CD14-positive monocyte (primary cell): ENCODE data around the gene WDR5B. TPM values are rescaled to one million over a fixed set of nuclear protein-coding genes. Genes with fewer than 3 reads are reported as not detected.

Experiments used
- DNase-seq, 3 donors: peaks; one replicate each; pipeline ENCODE4 v3.0.0-alpha.2; 2011 to 2022
- H2AFZ ChIP-seq: 2 replicates; pipeline ENCODE4 v1.6.0; 2012; ENCODE audit warnings: mild to moderate bottlenecking, low read depth, low read length, inconsistent platforms; ENCODE audit not compliant: insufficient read depth, poor library complexity, severe bottlenecking
- H3K27ac ChIP-seq, 2 donors: 1 replicate in 1 of 2; 2 replicates in 1 of 2; pipeline ENCODE4 v1.5.1; 2012 to 2013; ENCODE audit warnings: low read length in 2 of 2, control low read depth in 1 of 2, inconsistent platforms in 1 of 2, low read depth in 1 of 2, mild to moderate bottlenecking in 1 of 2
- H3K27me3 ChIP-seq, 2 donors: one replicate each; pipeline versions ENCODE4 v1.6.0 to v1.6.1; 2011 to 2013; ENCODE audit warnings: low read length in 2 of 2; ENCODE audit not compliant: control insufficient read depth in 2 of 2, insufficient read depth in 2 of 2
- H3K36me3 ChIP-seq, 2 donors: replicated peaks in 1 of 2; 1 replicate in 1 of 2; 2 replicates in 1 of 2; pipeline versions ENCODE4 v1.5.1 to v1.6.1; 2012 to 2013; ENCODE audit warnings: low read length in 2 of 2, control low read depth in 1 of 2, inconsistent platforms in 1 of 2, mild to moderate bottlenecking in 1 of 2; ENCODE audit not compliant: insufficient read depth in 2 of 2, control insufficient read depth in 1 of 2
- H3K4me1 ChIP-seq, 2 donors: 1 replicate in 1 of 2; 2 replicates in 1 of 2; pipeline versions ENCODE4 v1.5.1 to v1.6.1; 2012 to 2013; ENCODE audit warnings: low read length in 2 of 2, control low read depth in 1 of 2, inconsistent platforms in 1 of 2, mild to moderate bottlenecking in 1 of 2, moderate library complexity in 1 of 2; ENCODE audit not compliant: insufficient read depth in 2 of 2, control insufficient read depth in 1 of 2
- H3K4me2 ChIP-seq: replicated peaks from 2 replicates; pipeline ENCODE3; 2012; ENCODE audit warnings: low read length, moderate library complexity, mild to moderate bottlenecking; ENCODE audit not compliant: poor library complexity, severe bottlenecking; ENCODE audit errors: extremely low read depth
- H3K4me3 ChIP-seq, 3 experiments: fragments of 200-600 bp in 1 of 3; sonication (generic) in 1 of 3; replicated peaks in 1 of 3; 1 replicate in 2 of 3; 2 replicates in 1 of 3; pipeline ENCODE4 v1.5.1; 2011 to 2013; ENCODE audit warnings: low read length in 3 of 3, mild to moderate bottlenecking in 3 of 3, control low read depth in 2 of 3, low read depth in 2 of 3, inconsistent platforms in 1 of 3, moderate library complexity in 1 of 3
- H3K79me2 ChIP-seq: 2 replicates; pipeline ENCODE4 v1.6.0; 2012; ENCODE audit warnings: mild to moderate bottlenecking, control low read depth, inconsistent platforms, low read length, moderate library complexity; ENCODE audit not compliant: insufficient read depth
- H3K9ac ChIP-seq: 2 replicates; pipeline ENCODE4 v1.6.0; 2017; ENCODE audit warnings: low read length, mild to moderate bottlenecking; ENCODE audit not compliant: insufficient read depth, poor library complexity, severe bottlenecking
- H3K9me3 ChIP-seq, 2 donors: replicated peaks in 1 of 2; 1 replicate in 1 of 2; 2 replicates in 1 of 2; pipeline versions ENCODE4 v1.5.1 to v1.6.1; 2012 to 2013; ENCODE audit warnings: low read length in 2 of 2, control low read depth in 1 of 2; ENCODE audit not compliant: control insufficient read depth in 1 of 2, insufficient read depth in 1 of 2
- H4K20me1 ChIP-seq: 2 replicates; pipeline ENCODE4 v1.6.0; 2012; ENCODE audit warnings: mild to moderate bottlenecking, low read length, control low read depth, moderate library complexity; ENCODE audit not compliant: insufficient read depth
- H3K27ac Mint-ChIP-seq, 7 donors: one replicate each; pipeline ENCODE4 v1.8.0; 2020; ENCODE audit warnings: mild to moderate bottlenecking in 7 of 7, mixed read lengths in 7 of 7, moderate library complexity in 6 of 7, inconsistent platforms in 2 of 7
- H3K27me3 Mint-ChIP-seq, 3 donors: one replicate each; pipeline ENCODE4 v1.8.0; 2021 to 2022; ENCODE audit warnings: low read depth in 3 of 3, mild to moderate bottlenecking in 3 of 3, mixed read lengths in 3 of 3, moderate library complexity in 3 of 3, inconsistent platforms in 1 of 3
- H3K36me3 Mint-ChIP-seq, 2 donors: one replicate each; pipeline ENCODE4 v1.8.0; 2020; ENCODE audit warnings: mixed read lengths in 2 of 2, inconsistent platforms in 1 of 2, mild to moderate bottlenecking in 1 of 2
- H3K4me1 Mint-ChIP-seq: one replicate; pipeline ENCODE4 v1.8.0; 2020; ENCODE audit warnings: mild to moderate bottlenecking, mixed read lengths
- H3K4me3 Mint-ChIP-seq, 2 donors: one replicate each; pipeline ENCODE4 v1.8.0; 2020; ENCODE audit warnings: mild to moderate bottlenecking in 2 of 2, mixed read lengths in 2 of 2, moderate library complexity in 1 of 2
- H3K9me3 Mint-ChIP-seq, 7 donors: one replicate each; pipeline ENCODE4 v1.8.0; 2020 to 2022; ENCODE audit warnings: mixed read lengths in 7 of 7, mild to moderate bottlenecking in 6 of 7, moderate library complexity in 6 of 7, inconsistent platforms in 2 of 7
- CTCF ChIP-seq: fragments of 200-600 bp; IDR thresholded peaks from one replicate; pipeline ENCODE4 v1.8.0; 2022; ENCODE audit warnings: antibody characterized with exemption, mild to moderate bottlenecking
- WGBS: methylation state at CpG from one replicate; pipeline ENCODE4 v1.1.5; 2013; ENCODE audit warnings: missing lambda C conversion rate; ENCODE audit not compliant: insufficient coverage; 5-methylcytosine and 5-hydroxymethylcytosine counted together
- intact Hi-C, 2 donors: fragments of 100-400 bp; cut with micrococcal nuclease; formaldehyde crosslinking; loops; one replicate each; pipeline versions ENCODE4 v1.15.0 to v1.15.1; 2023
- polyA plus RNA-seq, 3 donors: library from polyadenylated mRNA; depleted of rRNA in 1 of 3; unstranded in 2 of 3; stranded (reverse) in 1 of 3; fragments of 300-500 nt in 2 of 3; fragments of >200 nt in 1 of 3; fragmentation: Illumina TruSeq in 2 of 3; gene quantifications; 1 replicate in 2 of 3; 2 replicates in 1 of 3; pipeline ENCODE4 v1.2.3, GENCODE V29; 2012 to 2021

Gene WDR5B
- polyA plus RNA-seq, 3 donors, result 0.85 to 3.1 (median 0.85) TPM

GRCh38 chr3:122443090-122443489 lies 27.2 kb upstream of the WDR5B start:
- intact Hi-C loops, result no loop called here
- H3K36me3 Mint-ChIP-seq, result peaks cover 90 to 98% of the 10 kb centered on the region in 2 donors
- H3K4me3 Mint-ChIP-seq, result no peak overlapping the region

GRCh38 chr3:122435950-122436349 lies 20.1 kb upstream of the WDR5B start:
- peaks cover 9 to 24% (median 14%) of the 10 kb centered on the region in 7 donors for H3K9me3 Mint-ChIP-seq
- Histone ChIP-seq H3K4me1 (no peaks in the 10 kb centered on the region), H3K36me3 (peaks cover 78 to 98% of the 10 kb centered on the region in 2 donors), H3K4me2 (no peak overlapping the region), H3K79me2 (no peaks in the 10 kb centered on the region), H3K27ac (no peak overlapping the region), H4K20me1 (no peaks in the 10 kb centered on the region), H3K27me3 (no peaks in the 10 kb centered on the region), H2AFZ (no peak overlapping the region), H3K9me3 (peaks cover 12 to 25% of the 10 kb centered on the region in 2 donors), H3K4me3 (no peak overlapping the region), H3K9ac (no peak overlapping the region)
- intact Hi-C loops, result no loop called here
- no peaks in the 10 kb centered on the region for H3K4me1 Mint-ChIP-seq
- no peak overlapping the region for H3K4me3 Mint-ChIP-seq
- WGBS, result 90% methylated on average over 6 of the region's 9 CpGs
- no peak for TF ChIP-seq CTCF
- H3K27me3 Mint-ChIP-seq, result peaks cover 0 to 2% (median 0%) of the 10 kb centered on the region in 3 donors
- peaks cover 75 to 92% of the 10 kb centered on the region in 2 donors for H3K36me3 Mint-ChIP-seq
- H3K27ac Mint-ChIP-seq, result no peak overlapping the region
- DNase-seq, result no peak

More at GRCh38 chr3:122443090-122443489, 27.2 kb upstream of the WDR5B start:
- peaks cover 4 to 17% (median 11%) of the 10 kb centered on the region in 7 donors for H3K9me3 Mint-ChIP-seq
- WGBS, result 100% methylated on average over 5 of the region's 10 CpGs
- no peak for TF ChIP-seq CTCF
- no peak overlapping the region for H3K9ac ChIP-seq
- H3K27ac ChIP-seq, result no peak overlapping the region
- no peaks in the 10 kb centered on the region for H3K27me3 Mint-ChIP-seq
- no peaks in the 10 kb centered on the region for H4K20me1 ChIP-seq
- peaks cover 9 to 11% of the 10 kb centered on the region in 2 donors for H3K9me3 ChIP-seq
- no peak overlapping the region for H3K4me2 ChIP-seq
- peaks cover 8% of the 10 kb centered on the region for H3K4me1 Mint-ChIP-seq
- no peak overlapping the region for H2AFZ ChIP-seq
- no peaks in the 10 kb centered on the region for H3K79me2 ChIP-seq
- H3K36me3 ChIP-seq, result peaks cover 57 to 83% of the 10 kb centered on the region in 2 donors
- no peaks in the 10 kb centered on the region for H3K27me3 ChIP-seq
- no peak for DNase-seq
- no peaks in the 10 kb centered on the region for H3K4me1 ChIP-seq
- H3K4me3 ChIP-seq, result no peak overlapping the region
- peak overlapping the region in 1 of 7 donors; percentile 82 for H3K27ac Mint-ChIP-seq
